Endodermal cell (in vitro differentiated cells): Measurements from ENCODE around the gene CDKN1C. TPM values are rescaled to one million over a fixed set of nuclear protein-coding genes. Genes with fewer than 3 reads are reported as not detected.

Experiments
- DNase-seq: peaks from one replicate; pipeline ENCODE4 v3.0.0-alpha.2; 2017
- H3K27ac ChIP-seq: 2 replicates; pipeline ENCODE4 v1.5.1; 2013; ENCODE audit warnings: mild to moderate bottlenecking, low read depth, low read length, moderate library complexity
- H3K27me3 ChIP-seq: 2 replicates; pipeline ENCODE4 v1.6.1; 2013; ENCODE audit warnings: mild to moderate bottlenecking, low read length, moderate library complexity; ENCODE audit not compliant: insufficient read depth, control insufficient read depth, poor library complexity, severe bottlenecking
- H3K36me3 ChIP-seq: 2 replicates; pipeline ENCODE4 v1.7.0; 2013; ENCODE audit warnings: mild to moderate bottlenecking, low read length, moderate library complexity; ENCODE audit not compliant: control insufficient read depth, insufficient read depth
- H3K4me1 ChIP-seq: one replicate; pipeline ENCODE4 v1.7.0; 2013; ENCODE audit warnings: low read length; ENCODE audit not compliant: control insufficient read depth, insufficient read depth
- H3K4me3 ChIP-seq: 2 replicates; pipeline ENCODE4 v1.5.1; 2013; ENCODE audit warnings: mild to moderate bottlenecking, low read length, moderate library complexity
- H3K9ac ChIP-seq: 2 replicates; pipeline ENCODE4 v1.6.1; 2013; ENCODE audit warnings: mild to moderate bottlenecking, low read length, moderate library complexity; ENCODE audit not compliant: poor library complexity, severe bottlenecking; ENCODE audit errors: extremely low read depth
- H3K9me3 ChIP-seq: 2 replicates; pipeline ENCODE4 v1.6.1; 2013; ENCODE audit warnings: mild to moderate bottlenecking, low read length, moderate library complexity; ENCODE audit not compliant: control insufficient read depth
- H3K27ac Mint-ChIP-seq: 2 replicates; pipeline ENCODE4 v1.8.0; 2020; ENCODE audit warnings: mixed read lengths
- H3K27me3 Mint-ChIP-seq: 2 replicates; pipeline ENCODE4 v1.8.0; 2021; ENCODE audit warnings: mild to moderate bottlenecking, mixed read lengths; ENCODE audit not compliant: insufficient read depth
- H3K36me3 Mint-ChIP-seq: 2 replicates; pipeline ENCODE4 v1.8.0; 2020; ENCODE audit warnings: low read depth, mixed read lengths
- H3K4me1 Mint-ChIP-seq: 2 replicates; pipeline ENCODE4 v1.8.0; 2020; ENCODE audit warnings: mixed read lengths
- H3K4me3 Mint-ChIP-seq: 2 replicates; pipeline ENCODE4 v1.8.0; 2020; ENCODE audit warnings: mild to moderate bottlenecking, moderate library complexity, mixed read lengths
- H3K9me3 Mint-ChIP-seq: 2 replicates; pipeline ENCODE4 v1.8.0; 2020; ENCODE audit warnings: mild to moderate bottlenecking, mixed read lengths
- WGBS, 2 experiments: methylation state at CpG; one replicate each; pipeline versions ENCODE4 v1.1.5 to v1.1.7; 2013; ENCODE audit warnings: missing lambda C conversion rate in 2 of 2, mixed read lengths in 1 of 2; ENCODE audit not compliant: insufficient coverage in 1 of 2, insufficient read length in 1 of 2; 5-methylcytosine and 5-hydroxymethylcytosine counted together
- total RNA-seq, 2 donors: library from RNA; stranded (reverse); fragmentation: NEBNext Ultra II Directional in 1 of 2; extraction: Animal tissue kit (Norgen Biotek cat#: 25700) in 1 of 2; gene quantifications; 2 replicates in 1 of 2; 3 replicates in 1 of 2; pipeline ENCODE4 v1.2.1, GENCODE V29; 2021
- TF ChIP-seq, protein P1 (sequence below): fragments of 200-600 bp; sonication (generic); conservative IDR thresholded peaks from 2 replicates; pipeline ENCODE4 v1.5.0; 2021; ENCODE audit warnings: antibody characterized with exemption, mild to moderate bottlenecking

CDKN1C gene
- total RNA-seq, 2 donors from 2014 or later: 37.6 to 60.9 TPM

DNA sequence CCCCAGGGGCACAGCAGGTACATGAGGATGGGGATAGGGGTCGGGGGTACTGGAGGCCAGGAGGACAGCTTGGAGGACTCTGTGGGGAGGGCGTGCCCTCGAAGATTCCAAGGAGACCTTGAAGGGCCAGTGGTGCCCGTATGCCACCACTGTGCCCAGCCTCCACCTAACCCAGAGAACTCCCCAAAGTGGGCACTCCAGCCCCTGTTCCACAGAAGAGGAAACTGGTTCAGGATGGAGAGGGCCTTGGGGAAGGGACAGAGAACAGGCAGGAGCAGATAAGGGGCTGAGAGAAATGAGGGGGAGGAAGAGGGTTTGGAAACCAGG is 45.8 kb upstream of the CDKN1C start:
- peaks cover 33% of the 10 kb centered on the region for H3K27me3 ChIP-seq
- H3K27me3 Mint-ChIP-seq: peaks cover 36% of the 10 kb centered on the region
- H3K27ac ChIP-seq: no peak overlapping the region

DNA sequence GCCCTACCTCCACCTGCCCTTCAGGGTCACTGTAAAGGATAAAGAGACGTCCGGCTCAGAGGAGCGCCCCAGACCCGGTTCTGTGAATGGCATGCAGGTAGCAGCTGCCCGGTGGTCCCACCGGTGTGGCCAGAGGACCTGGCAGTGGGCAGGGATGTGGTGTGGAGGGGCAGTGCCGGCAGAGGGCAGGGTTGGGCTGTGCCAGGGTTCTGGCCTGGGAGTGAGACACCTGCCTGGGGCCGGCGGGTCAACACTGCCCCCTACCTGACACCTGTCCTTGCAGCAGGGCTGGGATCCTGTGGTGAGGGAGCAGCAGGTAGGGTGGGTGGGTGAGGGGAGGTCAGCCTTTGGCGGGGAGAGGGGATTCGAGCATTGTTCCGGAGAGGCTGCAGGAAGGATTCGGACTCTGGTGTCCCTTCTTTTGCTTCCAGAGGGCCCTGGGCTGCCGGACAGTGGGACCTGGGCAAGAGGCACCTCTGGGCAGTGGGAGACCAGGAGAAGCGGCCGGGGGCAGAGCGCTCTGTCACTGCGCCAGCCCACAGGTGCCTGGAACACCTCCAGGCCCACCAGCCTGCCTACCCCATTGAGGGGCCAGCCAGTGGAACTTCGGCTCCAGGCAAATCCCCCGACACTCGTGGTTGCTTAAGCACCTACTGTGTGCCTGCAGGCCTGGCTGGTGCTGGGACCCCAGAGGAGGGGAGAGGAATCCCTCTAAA is 45.3 kb upstream of the CDKN1C start:
- WGBS, 2 experiments: 41 to 77% methylated on average over 10 to 21 of the region's 21 CpGs
- peak overlapping the region; percentile 71 for H3K4me3 ChIP-seq

More for the DNA sequence above, 45.8 kb upstream of the CDKN1C start:
- Mint-ChIP-seq H3K9me3 (no peaks in the 10 kb centered on the region), H3K4me1 (peaks cover 8% of the 10 kb centered on the region), H3K36me3 (no peaks in the 10 kb centered on the region), H3K4me3 (no peak overlapping the region), H3K27ac (no peak overlapping the region)
- Histone ChIP-seq H3K4me1 (no peaks in the 10 kb centered on the region), H3K9me3 (no peaks in the 10 kb centered on the region), H3K9ac (no peak overlapping the region), H3K36me3 (no peaks in the 10 kb centered on the region), H3K4me3 (no peak overlapping the region)
- DNase-seq: no peak
- TF ChIP-seq, protein P1, sequence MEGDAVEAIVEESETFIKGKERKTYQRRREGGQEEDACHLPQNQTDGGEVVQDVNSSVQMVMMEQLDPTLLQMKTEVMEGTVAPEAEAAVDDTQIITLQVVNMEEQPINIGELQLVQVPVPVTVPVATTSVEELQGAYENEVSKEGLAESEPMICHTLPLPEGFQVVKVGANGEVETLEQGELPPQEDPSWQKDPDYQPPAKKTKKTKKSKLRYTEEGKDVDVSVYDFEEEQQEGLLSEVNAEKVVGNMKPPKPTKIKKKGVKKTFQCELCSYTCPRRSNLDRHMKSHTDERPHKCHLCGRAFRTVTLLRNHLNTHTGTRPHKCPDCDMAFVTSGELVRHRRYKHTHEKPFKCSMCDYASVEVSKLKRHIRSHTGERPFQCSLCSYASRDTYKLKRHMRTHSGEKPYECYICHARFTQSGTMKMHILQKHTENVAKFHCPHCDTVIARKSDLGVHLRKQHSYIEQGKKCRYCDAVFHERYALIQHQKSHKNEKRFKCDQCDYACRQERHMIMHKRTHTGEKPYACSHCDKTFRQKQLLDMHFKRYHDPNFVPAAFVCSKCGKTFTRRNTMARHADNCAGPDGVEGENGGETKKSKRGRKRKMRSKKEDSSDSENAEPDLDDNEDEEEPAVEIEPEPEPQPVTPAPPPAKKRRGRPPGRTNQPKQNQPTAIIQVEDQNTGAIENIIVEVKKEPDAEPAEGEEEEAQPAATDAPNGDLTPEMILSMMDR: no peak
- 33 to 86% methylated on average over 1 to 4 of the region's 4 CpGs for WGBS, 2 experiments

DNA sequence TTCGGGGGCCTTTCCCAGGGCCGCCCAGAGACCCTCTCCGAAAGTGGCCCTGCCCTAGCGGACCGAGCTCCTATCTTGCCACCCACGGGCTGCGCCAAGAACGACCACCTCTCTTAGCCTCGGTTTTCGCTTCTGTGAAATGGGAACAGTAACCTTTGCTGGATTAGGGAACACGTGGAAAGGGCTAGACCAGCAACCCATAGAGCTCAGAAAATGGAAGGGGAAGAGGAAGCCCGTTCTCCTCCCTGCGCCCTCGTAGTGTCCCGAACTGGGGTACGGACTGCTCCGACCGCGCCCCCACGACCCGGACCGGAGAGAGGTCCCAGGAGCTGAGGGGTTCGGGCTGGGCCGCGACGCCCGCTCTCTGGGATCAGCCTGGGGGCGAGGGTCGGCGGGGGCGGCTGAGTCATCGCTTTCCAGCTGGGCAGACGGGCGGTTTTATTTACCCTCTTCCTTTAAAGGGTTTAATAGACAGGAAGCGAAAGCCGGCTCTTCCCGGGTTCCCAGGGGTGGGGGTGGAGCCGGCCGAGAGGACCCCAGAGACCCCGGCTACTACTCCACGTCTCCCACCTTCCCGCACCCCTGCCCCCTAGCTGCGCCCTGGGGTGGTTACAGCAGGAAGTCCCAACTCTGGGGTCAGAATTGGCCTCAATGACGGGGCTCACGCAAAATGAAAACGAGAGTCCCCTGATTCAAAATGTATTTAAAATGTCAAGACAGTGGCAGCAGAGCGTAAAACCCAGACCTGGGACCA is 44.6 kb upstream of the CDKN1C start:
- Mint-ChIP-seq H3K27me3 (peaks cover 38% of the 10 kb centered on the region), H3K4me1 (peaks cover 8% of the 10 kb centered on the region), H3K27ac (peak overlapping the region; percentile 87), H3K9me3 (no peaks in the 10 kb centered on the region), H3K36me3 (no peaks in the 10 kb centered on the region), H3K4me3 (peak overlapping the region; percentile 50)
- DNase-seq: peak; percentile 90
- no peaks in the 10 kb centered on the region for H3K9me3 ChIP-seq
- H3K9ac ChIP-seq: peak overlapping the region; percentile 38
- no peaks in the 10 kb centered on the region for H3K4me1 ChIP-seq
- H3K27ac ChIP-seq: no peak overlapping the region
- peak overlapping the region; percentile 71 for H3K4me3 ChIP-seq
- H3K36me3 ChIP-seq: no peaks in the 10 kb centered on the region
- WGBS, 2 experiments: 7 to 8% methylated on average over 19 to 47 of the region's 47 CpGs
- H3K27me3 ChIP-seq: peaks cover 33% of the 10 kb centered on the region
- TF ChIP-seq, protein P1: no peak

More for the DNA sequence above, 45.3 kb upstream of the CDKN1C start:
- no peaks in the 10 kb centered on the region for H3K9me3 ChIP-seq
- Mint-ChIP-seq H3K27me3 (peaks cover 38% of the 10 kb centered on the region), H3K9me3 (no peaks in the 10 kb centered on the region), H3K27ac (peak overlapping the region; percentile 87), H3K36me3 (no peaks in the 10 kb centered on the region), H3K4me1 (peaks cover 8% of the 10 kb centered on the region), H3K4me3 (peak overlapping the region; percentile 50)
- H3K9ac ChIP-seq: peak overlapping the region; percentile 38
- H3K27me3 ChIP-seq: peaks cover 33% of the 10 kb centered on the region
- H3K36me3 ChIP-seq: no peaks in the 10 kb centered on the region
- TF ChIP-seq, protein P1: peak; percentile 92
- no peak overlapping the region for H3K27ac ChIP-seq
- peak; percentile 98 for DNase-seq
- no peaks in the 10 kb centered on the region for H3K4me1 ChIP-seq
